Activated gamma-delta T cell treated with anti-CD3 and anti-CD28 coated beads, Interleukin-2, amount 50 U/mL, for 16 hours (primary cell): ENCODE results near the gene FNBP1L.

Experiments
- DNase-seq: peaks from one replicate; pipeline ENCODE4 v3.0.0-alpha.2; 2020; ENCODE audit warnings: low read depth

The FNBP1L gene

GRCh38 chr1:93489756-93490155 lies 41.8 kb downstream of the FNBP1L start:
- DNase-seq = no peak

- DNase-seq = no peak
These were observed 42.4 kb downstream of the FNBP1L start for GRCh38 chr1:93490357-93490756.

GRCh38 chr1:93495911-93496310 lies 48.0 kb downstream of the FNBP1L start:
- no peak for DNase-seq

GRCh38 chr1:93496520-93496919 lies 48.6 kb downstream of the FNBP1L start:
- DNase-seq = no peak

GRCh38 chr1:93499075-93499474 lies 51.2 kb downstream of the FNBP1L start:
- DNase-seq = no peak

GRCh38 chr1:93499533-93499932 lies 51.6 kb downstream of the FNBP1L start:
- no peak for DNase-seq

- DNase-seq = no peak
These were observed 52.4 kb downstream of the FNBP1L start for GRCh38 chr1:93500275-93500674.

- DNase-seq = no peak
These were observed 53.5 kb downstream of the FNBP1L start for GRCh38 chr1:93501399-93501798.

- DNase-seq = no peak
These were observed 54.0 kb downstream of the FNBP1L start for GRCh38 chr1:93501829-93502369.

- DNase-seq = no peak
These were observed 54.7 kb downstream of the FNBP1L start for GRCh38 chr1:93502571-93502970.

- DNase-seq = no peak
These were observed 55.2 kb downstream of the FNBP1L start for GRCh38 chr1:93503163-93503562.

- no peak for DNase-seq
These were observed 55.9 kb downstream of the FNBP1L start for GRCh38 chr1:93503816-93504215.

- DNase-seq = no peak
These were observed 56.5 kb downstream of the FNBP1L start for GRCh38 chr1:93504247-93505033.

- DNase-seq = no peak
These were observed 58.2 kb downstream of the FNBP1L start for GRCh38 chr1:93506126-93506525.

- no peak for DNase-seq
These were observed 68.2 kb downstream of the FNBP1L start for GRCh38 chr1:93516164-93516563.

- no peak for DNase-seq
These were observed 70.6 kb downstream of the FNBP1L start for GRCh38 chr1:93518516-93518915.

- no peak for DNase-seq
These were observed 71.4 kb downstream of the FNBP1L start for GRCh38 chr1:93519199-93519829.

- no peak for DNase-seq
These were observed 73.7 kb downstream of the FNBP1L start for GRCh38 chr1:93521618-93522017.

GRCh38 chr1:93522721-93523120 lies 74.8 kb downstream of the FNBP1L start:
- DNase-seq = no peak

GRCh38 chr1:93525431-93525830 lies 77.5 kb downstream of the FNBP1L start:
- no peak for DNase-seq

GRCh38 chr1:93526431-93526830 lies 78.5 kb downstream of the FNBP1L start:
- DNase-seq = no peak

- DNase-seq = no peak
These were observed 80.5 kb downstream of the FNBP1L start for GRCh38 chr1:93528412-93528811.

- no peak for DNase-seq
These were observed 83.3 kb downstream of the FNBP1L start for GRCh38 chr1:93531193-93531592.
